Fibroblast of the conjunctiva (primary cell): ENCODE results near the gene METTL15.
"Not testable (repeated sequence)": the region's sequence is repeated elsewhere in the genome, so short reads cannot be mapped to it uniquely, and the experiment has no call there.

Experiments used
- DNase-seq: peaks from one replicate; pipeline ENCODE4 v3.0.0-alpha.2; 2010; ENCODE audit warnings: low read depth

METTL15 gene

GRCh38 chr11:28110108-28110820 lies 2.1 kb downstream of the METTL15 start:
- DNase-seq, result peak; percentile 62

GRCh38 chr11:28110821-28111200 lies 2.6 kb downstream of the METTL15 start:
- no peak for DNase-seq

DNA sequence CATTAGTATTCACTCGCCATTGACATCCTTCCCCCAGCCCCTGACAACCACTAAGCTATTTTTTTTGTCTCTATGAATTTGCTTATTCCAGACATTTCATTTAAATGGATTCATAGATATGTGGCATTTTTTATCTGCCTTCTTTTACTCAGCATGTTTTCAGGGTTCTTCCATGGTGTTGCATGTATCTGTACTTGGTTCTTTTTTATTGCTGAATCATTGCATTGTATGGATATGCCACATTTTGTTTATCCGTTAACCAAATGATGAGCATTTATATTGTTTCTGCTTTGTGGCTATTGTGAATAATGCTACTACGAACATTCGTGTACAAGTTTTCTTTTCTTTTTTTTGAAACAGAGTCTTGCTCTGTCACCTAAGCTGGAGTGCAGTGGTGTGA lies 5.9 kb downstream of the METTL15 start:
- DNase-seq, result no peak

GRCh38 chr11:28114731-28115130 lies 6.5 kb downstream of the METTL15 start:
- DNase-seq, result no peak

- no peak for DNase-seq
Measured at GRCh38 chr11:28117712-28118111, 9.5 kb downstream of the METTL15 start.

- DNase-seq, result no peak
Measured at GRCh38 chr11:28123151-28123581, 15.0 kb downstream of the METTL15 start.

DNA sequence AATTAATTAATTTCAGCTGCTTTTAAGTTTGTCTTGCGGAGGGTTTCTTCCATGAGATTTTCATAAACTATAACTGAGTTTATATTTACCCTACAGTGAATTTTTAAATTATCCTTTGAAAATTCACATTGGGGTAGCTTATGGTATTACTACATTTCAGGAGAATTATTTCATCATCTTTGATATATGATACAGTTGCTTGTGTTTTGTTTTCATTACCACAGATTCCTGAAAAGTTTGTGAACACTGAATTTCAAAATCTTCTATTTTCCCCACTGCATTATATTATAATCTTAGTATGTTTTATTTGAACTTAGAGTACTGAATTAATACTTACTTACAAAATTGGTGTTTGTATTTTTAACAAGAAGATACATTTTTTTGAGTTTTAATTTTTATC lies 24.4 kb downstream of the METTL15 start:
- DNase-seq, result no peak

DNA sequence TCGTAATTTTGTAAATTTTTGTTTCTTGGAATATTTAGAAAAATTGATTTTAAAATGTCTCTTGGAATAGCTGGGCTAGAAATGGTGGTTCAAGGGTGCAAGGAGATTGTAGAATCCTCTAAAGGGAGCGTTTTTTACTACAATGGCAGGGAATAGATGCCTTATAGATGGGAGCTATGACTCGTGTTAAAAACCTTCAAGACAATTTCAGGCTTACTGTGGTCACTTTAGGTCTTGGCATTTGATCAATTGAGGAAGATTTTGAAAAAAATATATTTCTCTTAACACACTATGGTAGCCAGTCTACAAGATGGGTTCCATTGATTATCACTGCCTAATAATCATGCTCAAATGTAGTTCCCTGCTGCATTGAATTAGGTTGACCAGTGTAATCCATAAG lies 25.0 kb downstream of the METTL15 start:
- no peak for DNase-seq

GRCh38 chr11:28136157-28136556 lies 28.0 kb downstream of the METTL15 start:
- not testable (repeated sequence) for DNase-seq

- DNase-seq, result no peak
Measured at GRCh38 chr11:28137366-28137765, 29.2 kb downstream of the METTL15 start.

DNA sequence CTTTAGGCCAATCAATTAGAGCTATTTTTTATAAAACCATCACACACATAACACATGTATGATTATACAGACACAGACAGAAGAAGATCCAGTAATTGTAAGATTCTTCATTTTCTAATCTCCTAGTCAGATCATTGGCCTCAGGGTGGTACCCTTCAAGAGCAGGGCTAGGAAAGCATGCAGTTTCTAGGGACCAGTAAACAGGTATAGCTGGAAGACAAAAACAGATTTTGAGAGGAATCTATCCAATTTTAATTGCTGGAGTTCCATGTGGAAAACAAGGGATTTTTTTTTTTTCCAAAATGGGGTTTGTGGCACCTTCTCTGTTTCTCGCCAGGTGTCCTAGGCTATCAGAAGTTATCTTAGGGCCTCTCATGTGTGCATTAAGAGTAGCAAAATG lies 29.6 kb downstream of the METTL15 start:
- DNase-seq, result no peak

DNA sequence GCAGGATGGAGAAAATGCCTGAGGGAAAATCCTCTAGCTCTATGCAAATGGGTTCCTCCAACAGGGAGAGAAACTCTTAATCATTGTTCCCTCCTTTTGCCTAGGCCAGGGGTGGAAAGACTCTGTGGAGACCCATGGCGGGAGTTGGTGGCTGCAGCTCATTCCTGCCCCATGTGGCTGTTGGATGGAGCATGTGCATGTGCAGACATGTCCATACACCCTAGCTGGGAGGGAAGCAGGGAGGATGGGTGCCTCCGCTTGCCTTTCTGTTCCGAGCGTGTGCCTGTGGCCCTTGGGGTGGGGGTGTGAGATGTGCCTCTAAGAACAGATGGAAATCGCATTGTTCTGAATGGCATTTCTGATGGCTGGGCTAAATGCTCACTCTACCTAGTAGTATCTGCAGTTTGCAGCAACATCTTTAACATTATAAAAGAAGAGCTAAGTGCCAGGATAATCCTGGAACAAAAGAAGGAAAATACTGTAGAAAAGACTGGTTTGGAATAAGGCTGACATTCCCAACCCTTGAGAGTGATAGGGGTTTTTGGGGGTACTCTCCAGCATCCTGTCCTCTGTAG lies 31.7 kb downstream of the METTL15 start:
- no peak for DNase-seq

DNA sequence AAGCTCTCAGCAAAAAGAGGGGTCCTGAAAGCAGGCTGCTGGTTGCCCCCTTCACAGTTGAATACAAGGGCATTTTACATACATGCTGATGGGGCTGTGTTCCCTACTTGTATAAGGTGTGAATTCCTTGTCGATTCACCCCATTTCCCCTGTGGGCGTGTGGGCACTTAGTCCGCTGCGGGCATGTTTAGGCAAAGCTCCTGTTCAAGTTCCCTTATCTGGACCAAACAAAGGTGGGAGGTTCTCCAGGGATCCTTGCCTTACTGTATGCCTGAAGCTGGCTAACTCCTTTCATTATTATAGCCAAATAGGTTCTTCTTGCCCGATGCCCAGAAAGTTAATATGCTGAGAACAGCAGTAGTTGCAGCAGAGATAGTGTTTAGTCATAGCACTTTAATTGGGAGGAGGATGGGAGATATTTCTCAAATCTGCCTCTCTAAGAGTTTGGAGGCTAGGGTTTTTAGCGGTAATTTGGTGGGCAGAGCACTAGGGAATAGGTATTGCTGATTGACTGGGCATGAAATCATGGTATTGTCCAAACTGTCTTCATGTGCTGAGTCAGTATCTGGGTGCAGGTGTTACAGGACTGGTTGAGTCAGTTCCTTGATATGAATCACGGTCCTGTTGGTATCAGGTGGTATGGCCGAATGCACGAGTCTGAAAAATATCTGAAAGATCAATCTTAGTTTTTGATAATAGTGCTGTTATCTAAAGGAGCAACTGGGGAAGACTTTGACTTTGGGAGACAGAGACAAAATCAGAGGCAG lies 32.7 kb downstream of the METTL15 start:
- no peak for DNase-seq

DNA sequence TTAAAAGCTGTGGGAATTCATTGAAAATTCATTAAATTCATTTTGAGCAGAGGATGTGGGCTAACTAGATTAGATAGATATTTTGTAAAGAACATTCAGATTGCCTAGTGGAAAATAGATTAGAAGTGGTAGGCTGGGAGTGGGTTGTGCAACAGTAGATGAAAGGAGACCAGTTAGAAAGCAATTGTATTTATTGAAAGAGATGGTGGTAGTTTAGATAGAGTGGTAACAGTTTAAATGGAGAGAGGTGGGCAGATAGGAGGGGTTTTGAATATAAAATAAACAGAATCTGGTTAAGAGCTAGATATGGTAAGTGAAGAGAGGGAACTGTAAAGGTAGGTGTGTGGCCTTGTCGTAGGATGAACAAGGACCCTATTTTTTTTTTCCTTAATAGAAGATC lies 34.5 kb downstream of the METTL15 start:
- no peak for DNase-seq

- no peak for DNase-seq
Measured at GRCh38 chr11:28144808-28145207, 36.6 kb downstream of the METTL15 start.

- DNase-seq, result peak; percentile 69
Measured at GRCh38 chr11:28146123-28146751, 38.0 kb downstream of the METTL15 start.

GRCh38 chr11:28152743-28153142 lies 44.6 kb downstream of the METTL15 start:
- DNase-seq, result no peak

DNA sequence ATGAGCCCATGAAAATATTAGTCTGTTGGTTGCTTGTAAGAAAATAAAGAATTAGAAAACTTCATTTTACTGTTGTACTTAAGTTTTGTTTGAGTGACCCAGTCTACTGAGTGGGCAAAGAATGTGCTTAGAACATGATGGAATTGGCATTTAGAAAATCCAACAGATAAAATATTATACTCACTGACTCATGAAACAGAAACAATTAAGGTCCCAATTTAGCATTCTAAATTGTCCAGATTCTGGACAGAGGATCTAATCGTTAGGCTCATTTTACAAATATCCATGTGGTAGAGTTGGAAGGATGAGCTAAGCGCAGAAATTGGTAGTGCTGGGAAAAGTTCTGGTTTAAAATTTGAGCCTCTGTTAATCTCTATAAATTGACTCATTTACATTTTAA lies 45.4 kb downstream of the METTL15 start:
- DNase-seq, result no peak

DNA sequence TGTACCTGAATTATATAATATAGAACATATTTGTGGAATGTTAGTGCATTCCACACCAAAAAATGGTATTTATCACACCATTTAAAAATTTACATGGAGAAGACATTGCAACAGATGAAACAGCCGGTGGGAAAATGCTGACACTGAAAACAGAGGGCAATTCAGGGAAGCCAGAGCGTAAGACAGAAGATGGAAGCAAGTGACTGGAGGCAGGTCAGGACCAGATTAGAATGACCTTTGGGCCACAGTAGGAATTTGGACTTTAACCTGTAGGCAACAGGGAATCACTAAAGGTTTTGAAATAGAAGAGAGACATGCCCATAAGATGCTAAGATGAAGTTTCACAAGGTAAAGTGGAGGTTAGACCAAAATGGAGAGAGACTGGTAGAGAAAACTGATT lies 60.5 kb downstream of the METTL15 start:
- no peak for DNase-seq

GRCh38 chr11:28169816-28170215 lies 61.6 kb downstream of the METTL15 start:
- DNase-seq, result no peak

DNA sequence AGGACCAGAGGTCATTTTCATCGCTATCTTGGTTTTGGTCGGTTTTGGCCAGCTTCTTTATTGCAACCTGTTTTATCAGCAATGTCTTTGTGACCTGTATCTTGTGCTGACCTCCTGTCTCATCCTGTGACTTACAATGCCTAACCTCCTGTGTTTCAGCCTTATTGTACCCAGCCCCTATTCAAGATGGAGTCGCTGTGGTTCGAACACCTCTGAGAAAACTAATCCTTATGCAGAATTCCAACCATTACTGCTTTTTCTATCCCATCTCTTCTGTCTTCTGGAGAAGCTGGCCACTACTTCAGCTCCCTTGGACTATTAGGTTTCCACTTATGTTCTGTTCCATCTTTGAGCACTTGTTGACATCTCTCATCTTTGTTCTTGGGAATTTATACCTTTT lies 62.6 kb downstream of the METTL15 start:
- no peak for DNase-seq

DNA sequence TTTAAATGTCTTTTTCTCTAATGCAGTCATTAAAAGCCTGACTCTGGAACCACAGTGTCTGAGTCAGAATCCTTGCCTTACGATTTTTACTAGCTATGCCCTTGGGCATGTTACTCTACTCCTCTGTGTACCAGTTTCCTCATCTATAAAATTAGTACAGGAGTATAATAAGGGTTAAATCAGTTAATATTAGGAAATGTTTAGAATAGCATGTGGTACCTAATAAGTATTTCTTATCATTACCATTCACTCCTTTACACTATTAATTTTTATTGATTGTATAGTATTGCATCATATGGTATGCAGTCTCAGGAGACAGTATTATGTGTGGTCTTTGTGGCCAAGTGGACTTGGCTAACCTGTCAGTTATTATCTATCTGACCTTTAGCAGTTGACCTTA lies 68.2 kb downstream of the METTL15 start:
- DNase-seq, result no peak

DNA sequence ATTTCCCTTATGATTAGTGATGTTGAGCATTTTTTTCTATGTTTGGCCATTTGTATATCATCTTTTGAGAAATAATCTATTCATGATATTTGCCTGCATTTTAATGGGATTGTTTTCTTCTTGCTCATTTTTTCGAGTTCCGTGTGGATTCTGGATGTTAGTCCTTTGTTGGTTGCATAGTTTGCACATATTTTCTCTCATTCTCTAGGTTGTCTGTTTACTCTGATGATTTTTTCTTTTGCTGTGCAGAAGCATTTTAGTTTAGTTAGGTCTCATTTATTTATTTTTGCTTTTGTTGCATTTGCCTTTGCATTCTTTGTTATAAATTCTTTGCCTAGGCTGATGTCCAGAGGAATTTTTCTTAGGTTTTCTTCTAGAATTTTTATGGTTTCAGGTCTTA lies 87.3 kb downstream of the METTL15 start:
- DNase-seq, result no peak
